ENCODE data around the gene SLC16A3.

DNA sequence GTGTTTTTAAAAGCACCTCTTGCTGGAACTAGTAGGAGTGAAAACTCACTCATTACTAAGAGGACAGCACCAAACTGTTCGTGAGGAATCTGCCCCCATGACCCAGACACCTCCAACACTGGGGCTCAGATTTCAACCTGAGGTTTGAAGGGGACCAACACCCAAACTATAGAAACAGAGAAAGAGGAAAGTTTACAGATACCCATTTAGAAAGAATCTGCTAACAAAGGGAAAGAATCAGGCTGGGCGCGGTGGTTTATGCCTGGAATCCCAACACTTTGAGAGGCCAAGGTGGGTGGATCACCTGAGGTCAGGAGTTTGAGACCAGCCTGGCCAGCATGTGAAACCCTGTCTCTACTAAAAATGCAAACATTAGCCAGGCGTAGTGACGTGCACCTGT is 48.1 kb downstream of the SLC16A3 start:
- TF ChIP-seq, protein P1, sequence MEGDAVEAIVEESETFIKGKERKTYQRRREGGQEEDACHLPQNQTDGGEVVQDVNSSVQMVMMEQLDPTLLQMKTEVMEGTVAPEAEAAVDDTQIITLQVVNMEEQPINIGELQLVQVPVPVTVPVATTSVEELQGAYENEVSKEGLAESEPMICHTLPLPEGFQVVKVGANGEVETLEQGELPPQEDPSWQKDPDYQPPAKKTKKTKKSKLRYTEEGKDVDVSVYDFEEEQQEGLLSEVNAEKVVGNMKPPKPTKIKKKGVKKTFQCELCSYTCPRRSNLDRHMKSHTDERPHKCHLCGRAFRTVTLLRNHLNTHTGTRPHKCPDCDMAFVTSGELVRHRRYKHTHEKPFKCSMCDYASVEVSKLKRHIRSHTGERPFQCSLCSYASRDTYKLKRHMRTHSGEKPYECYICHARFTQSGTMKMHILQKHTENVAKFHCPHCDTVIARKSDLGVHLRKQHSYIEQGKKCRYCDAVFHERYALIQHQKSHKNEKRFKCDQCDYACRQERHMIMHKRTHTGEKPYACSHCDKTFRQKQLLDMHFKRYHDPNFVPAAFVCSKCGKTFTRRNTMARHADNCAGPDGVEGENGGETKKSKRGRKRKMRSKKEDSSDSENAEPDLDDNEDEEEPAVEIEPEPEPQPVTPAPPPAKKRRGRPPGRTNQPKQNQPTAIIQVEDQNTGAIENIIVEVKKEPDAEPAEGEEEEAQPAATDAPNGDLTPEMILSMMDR (IDR thresholded peaks at IDR 0.05) = no peak
- TF ChIP-seq POLR2A (IDR thresholded peaks at IDR 0.05) (no peak), POLR2AphosphoS5 (IDR thresholded peaks at IDR 0.05) (no peak)

Data from breast epithelium (tissue), 3 donors.